CD14-positive monocyte (primary cell): Measurements from ENCODE around the gene DUSP19. TPM values are rescaled to one million over a fixed set of nuclear protein-coding genes. Genes with fewer than 3 reads are reported as not detected.

Experiments used
- DNase-seq, 3 donors: peaks; one replicate each; pipeline ENCODE4 v3.0.0-alpha.2; 2011 to 2022
- H2AFZ ChIP-seq: 2 replicates; pipeline ENCODE4 v1.6.0; 2012; ENCODE audit warnings: mild to moderate bottlenecking, low read depth, low read length, inconsistent platforms; ENCODE audit not compliant: insufficient read depth, poor library complexity, severe bottlenecking
- H3K27ac ChIP-seq, 2 donors: 1 replicate in 1 of 2; 2 replicates in 1 of 2; pipeline ENCODE4 v1.5.1; 2012 to 2013; ENCODE audit warnings: low read length in 2 of 2, control low read depth in 1 of 2, inconsistent platforms in 1 of 2, low read depth in 1 of 2, mild to moderate bottlenecking in 1 of 2
- H3K27me3 ChIP-seq, 2 donors: one replicate each; pipeline versions ENCODE4 v1.6.0 to v1.6.1; 2011 to 2013; ENCODE audit warnings: low read length in 2 of 2; ENCODE audit not compliant: control insufficient read depth in 2 of 2, insufficient read depth in 2 of 2
- H3K36me3 ChIP-seq, 2 donors: replicated peaks in 1 of 2; 1 replicate in 1 of 2; 2 replicates in 1 of 2; pipeline versions ENCODE4 v1.5.1 to v1.6.1; 2012 to 2013; ENCODE audit warnings: low read length in 2 of 2, control low read depth in 1 of 2, inconsistent platforms in 1 of 2, mild to moderate bottlenecking in 1 of 2; ENCODE audit not compliant: insufficient read depth in 2 of 2, control insufficient read depth in 1 of 2
- H3K4me1 ChIP-seq, 2 donors: 1 replicate in 1 of 2; 2 replicates in 1 of 2; pipeline versions ENCODE4 v1.5.1 to v1.6.1; 2012 to 2013; ENCODE audit warnings: low read length in 2 of 2, control low read depth in 1 of 2, inconsistent platforms in 1 of 2, mild to moderate bottlenecking in 1 of 2, moderate library complexity in 1 of 2; ENCODE audit not compliant: insufficient read depth in 2 of 2, control insufficient read depth in 1 of 2
- H3K4me2 ChIP-seq: replicated peaks from 2 replicates; pipeline ENCODE3; 2012; ENCODE audit warnings: low read length, moderate library complexity, mild to moderate bottlenecking; ENCODE audit not compliant: poor library complexity, severe bottlenecking; ENCODE audit errors: extremely low read depth
- H3K4me3 ChIP-seq, 3 experiments: fragments of 200-600 bp in 1 of 3; sonication (generic) in 1 of 3; replicated peaks in 1 of 3; 1 replicate in 2 of 3; 2 replicates in 1 of 3; pipeline ENCODE4 v1.5.1; 2011 to 2013; ENCODE audit warnings: low read length in 3 of 3, mild to moderate bottlenecking in 3 of 3, control low read depth in 2 of 3, low read depth in 2 of 3, inconsistent platforms in 1 of 3, moderate library complexity in 1 of 3
- H3K79me2 ChIP-seq: 2 replicates; pipeline ENCODE4 v1.6.0; 2012; ENCODE audit warnings: mild to moderate bottlenecking, control low read depth, inconsistent platforms, low read length, moderate library complexity; ENCODE audit not compliant: insufficient read depth
- H3K9ac ChIP-seq: 2 replicates; pipeline ENCODE4 v1.6.0; 2017; ENCODE audit warnings: low read length, mild to moderate bottlenecking; ENCODE audit not compliant: insufficient read depth, poor library complexity, severe bottlenecking
- H3K9me3 ChIP-seq, 2 donors: replicated peaks in 1 of 2; 1 replicate in 1 of 2; 2 replicates in 1 of 2; pipeline versions ENCODE4 v1.5.1 to v1.6.1; 2012 to 2013; ENCODE audit warnings: low read length in 2 of 2, control low read depth in 1 of 2; ENCODE audit not compliant: control insufficient read depth in 1 of 2, insufficient read depth in 1 of 2
- H4K20me1 ChIP-seq: 2 replicates; pipeline ENCODE4 v1.6.0; 2012; ENCODE audit warnings: mild to moderate bottlenecking, low read length, control low read depth, moderate library complexity; ENCODE audit not compliant: insufficient read depth
- H3K27ac Mint-ChIP-seq, 7 donors: one replicate each; pipeline ENCODE4 v1.8.0; 2020; ENCODE audit warnings: mild to moderate bottlenecking in 7 of 7, mixed read lengths in 7 of 7, moderate library complexity in 6 of 7, inconsistent platforms in 2 of 7
- H3K27me3 Mint-ChIP-seq, 3 donors: one replicate each; pipeline ENCODE4 v1.8.0; 2021 to 2022; ENCODE audit warnings: low read depth in 3 of 3, mild to moderate bottlenecking in 3 of 3, mixed read lengths in 3 of 3, moderate library complexity in 3 of 3, inconsistent platforms in 1 of 3
- H3K36me3 Mint-ChIP-seq, 2 donors: one replicate each; pipeline ENCODE4 v1.8.0; 2020; ENCODE audit warnings: mixed read lengths in 2 of 2, inconsistent platforms in 1 of 2, mild to moderate bottlenecking in 1 of 2
- H3K4me1 Mint-ChIP-seq: one replicate; pipeline ENCODE4 v1.8.0; 2020; ENCODE audit warnings: mild to moderate bottlenecking, mixed read lengths
- H3K4me3 Mint-ChIP-seq, 2 donors: one replicate each; pipeline ENCODE4 v1.8.0; 2020; ENCODE audit warnings: mild to moderate bottlenecking in 2 of 2, mixed read lengths in 2 of 2, moderate library complexity in 1 of 2
- H3K9me3 Mint-ChIP-seq, 7 donors: one replicate each; pipeline ENCODE4 v1.8.0; 2020 to 2022; ENCODE audit warnings: mixed read lengths in 7 of 7, mild to moderate bottlenecking in 6 of 7, moderate library complexity in 6 of 7, inconsistent platforms in 2 of 7
- CTCF ChIP-seq: fragments of 200-600 bp; IDR thresholded peaks from one replicate; pipeline ENCODE4 v1.8.0; 2022; ENCODE audit warnings: antibody characterized with exemption, mild to moderate bottlenecking
- WGBS: methylation state at CpG from one replicate; pipeline ENCODE4 v1.1.5; 2013; ENCODE audit warnings: missing lambda C conversion rate; ENCODE audit not compliant: insufficient coverage; 5-methylcytosine and 5-hydroxymethylcytosine counted together
- intact Hi-C, 2 donors: fragments of 100-400 bp; cut with micrococcal nuclease; formaldehyde crosslinking; loops; one replicate each; pipeline versions ENCODE4 v1.15.0 to v1.15.1; 2023
- polyA plus RNA-seq, 3 donors: library from polyadenylated mRNA; depleted of rRNA in 1 of 3; unstranded in 2 of 3; stranded (reverse) in 1 of 3; fragments of 300-500 nt in 2 of 3; fragments of >200 nt in 1 of 3; fragmentation: Illumina TruSeq in 2 of 3; gene quantifications; 1 replicate in 2 of 3; 2 replicates in 1 of 3; pipeline ENCODE4 v1.2.3, GENCODE V29; 2012 to 2021

DUSP19 gene
- polyA plus RNA-seq, 3 donors: 0.13 to 0.30 (median 0.25) TPM

GRCh38 chr2:183035954-183036669 lies 42.4 kb upstream of the DUSP19 start:
- Mint-ChIP-seq H3K27ac (no peak overlapping the region), H3K9me3 (peaks cover 0 to 25% (median 19%) of the 10 kb centered on the region in 7 donors), H3K27me3 (peaks cover 80 to 94% (median 80%) of the 10 kb centered on the region in 3 donors), H3K4me1 (peaks cover 28% of the 10 kb centered on the region), H3K4me3 (peak overlapping the region in 1 of 2 donors; percentile 55), H3K36me3 (peaks cover 5 to 8% of the 10 kb centered on the region in 2 donors)
- intact Hi-C loops: no loop called here
- H3K27ac ChIP-seq: no peak overlapping the region
- H3K36me3 ChIP-seq: no peaks in the 10 kb centered on the region
- peaks cover 10 to 24% of the 10 kb centered on the region in 2 donors for H3K4me1 ChIP-seq
- H3K4me3 ChIP-seq: no peak overlapping the region
- H3K9ac ChIP-seq: no peak overlapping the region
- WGBS: no CpG with 5 or more reads among the region's 2 CpGs
- TF ChIP-seq CTCF: no peak
- peak in 2 of 3 donors; percentile 31 to 54 for DNase-seq
- H3K27me3 ChIP-seq: peaks cover 90 to 92% of the 10 kb centered on the region in 2 donors
- H2AFZ ChIP-seq: no peak overlapping the region
- H3K79me2 ChIP-seq: no peaks in the 10 kb centered on the region
- H3K4me2 ChIP-seq: no peak overlapping the region
- peaks cover 0 to 47% of the 10 kb centered on the region in 2 donors for H3K9me3 ChIP-seq
- peaks cover 5% of the 10 kb centered on the region for H4K20me1 ChIP-seq

GRCh38 chr2:183037074-183037552 lies 41.4 kb upstream of the DUSP19 start:
- peak in 2 of 3 donors; percentile 10 to 13 for DNase-seq
- no peaks in the 10 kb centered on the region for H3K79me2 ChIP-seq
- no peak for TF ChIP-seq CTCF
- peak overlapping the region; percentile 61 for H3K4me2 ChIP-seq
- no peaks in the 10 kb centered on the region for H3K36me3 ChIP-seq
- peaks cover 5% of the 10 kb centered on the region for H4K20me1 ChIP-seq
- H3K36me3 Mint-ChIP-seq: peaks cover 5 to 8% of the 10 kb centered on the region in 2 donors
- peaks cover 0 to 49% of the 10 kb centered on the region in 2 donors for H3K9me3 ChIP-seq
- H3K9me3 Mint-ChIP-seq: peaks cover 0 to 27% (median 19%) of the 10 kb centered on the region in 7 donors
- H3K4me3 Mint-ChIP-seq: peak overlapping the region; percentile 66 to 83
- H3K4me1 ChIP-seq: peaks cover 10 to 24% of the 10 kb centered on the region in 2 donors
- peak overlapping the region in 1 of 3 experiments; percentile 62 for H3K4me3 ChIP-seq
- H2AFZ ChIP-seq: no peak overlapping the region
- H3K27me3 ChIP-seq: peaks cover 90 to 92% of the 10 kb centered on the region in 2 donors
- intact Hi-C loops: no loop called here
- H3K9ac ChIP-seq: no peak overlapping the region
- no CpG with 5 or more reads among the region's 4 CpGs for WGBS
- peaks cover 70 to 89% (median 81%) of the 10 kb centered on the region in 3 donors for H3K27me3 Mint-ChIP-seq
- H3K27ac Mint-ChIP-seq: no peak overlapping the region
- H3K27ac ChIP-seq: no peak overlapping the region
- H3K4me1 Mint-ChIP-seq: peaks cover 25% of the 10 kb centered on the region
